ENCODE results near the gene KHDRBS2. TPM values are rescaled to one million over a fixed set of nuclear protein-coding genes. Genes with fewer than 3 reads are reported as not detected.
A peak's percentile ranks its signal among the peaks of the same experiment; 100 is the strongest.
"Not testable (repeated sequence)": the region's sequence is repeated elsewhere in the genome, so short reads cannot be mapped to it uniquely, and the experiment has no call there.

The KHDRBS2 gene
- total RNA-seq, 1 donor from 2014 or later, result not detected

DNA sequence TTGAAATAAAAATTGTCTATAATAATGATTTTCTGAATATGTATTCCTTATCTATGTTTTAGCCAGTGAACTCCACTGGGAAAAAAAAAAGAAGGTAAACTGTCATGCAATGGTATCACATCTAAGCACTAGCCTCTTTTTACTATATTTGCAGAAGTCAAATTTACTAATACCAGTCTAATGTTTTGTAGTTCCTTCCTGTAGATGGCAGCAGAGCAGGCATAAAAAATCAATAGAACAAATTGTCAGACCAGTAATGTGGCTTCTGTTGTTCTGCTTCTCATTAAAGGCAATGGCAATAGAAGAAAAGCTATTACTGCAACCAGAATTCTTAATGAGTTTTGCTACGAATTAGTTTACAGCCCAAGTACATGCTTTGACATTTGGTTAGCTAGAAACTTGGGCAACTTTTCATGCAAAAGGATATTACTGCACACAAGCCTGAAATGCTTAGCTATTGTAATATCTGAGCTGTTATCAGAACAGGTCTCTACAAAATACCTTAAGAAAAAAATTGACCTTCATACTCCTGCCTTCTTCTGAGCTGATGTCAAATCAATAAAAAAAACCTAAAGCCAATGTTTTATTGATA lies 476.9 kb downstream of the KHDRBS2 start:
- no peak overlapping the region for H3K27ac ChIP-seq (ENCODE audit: low read depth, low read length)
- Mint-ChIP-seq H3K27ac (ENCODE audit: unreplicated experiment) (no peak overlapping the region), H3K27me3 (ENCODE audit: low read depth, unreplicated experiment) (no peaks in the 10 kb centered on the region), H3K4me3 (ENCODE audit: unreplicated experiment) (no peak overlapping the region), H3K36me3 (ENCODE audit: low read depth, unreplicated experiment) (no peaks in the 10 kb centered on the region), H3K4me1 (ENCODE audit: low read depth, unreplicated experiment) (no peaks in the 10 kb centered on the region), H3K9me3 (ENCODE audit: unreplicated experiment) (peaks cover 2% of the 10 kb centered on the region)
- H3K79me2 ChIP-seq (ENCODE audit: insufficient read depth, low read length), result no peaks in the 10 kb centered on the region
- H3K4me1 ChIP-seq (ENCODE audit: insufficient read depth, low read length), result no peaks in the 10 kb centered on the region
- FAIRE-seq, result no peak
- H3K9me3 ChIP-seq (ENCODE audit: insufficient read depth, low read depth, low read length), result no peaks in the 10 kb centered on the region
- no peaks in the 10 kb centered on the region for H4K20me1 ChIP-seq (ENCODE audit: insufficient read depth, low read length)
- no peaks in the 10 kb centered on the region for H3K27me3 ChIP-seq (ENCODE audit: insufficient read depth, low read length)
- TF ChIP-seq EZH2 (IDR thresholded peaks at IDR 0.05; ENCODE audit: insufficient read depth, low read length), result no peak
- TF ChIP-seq, protein P1, sequence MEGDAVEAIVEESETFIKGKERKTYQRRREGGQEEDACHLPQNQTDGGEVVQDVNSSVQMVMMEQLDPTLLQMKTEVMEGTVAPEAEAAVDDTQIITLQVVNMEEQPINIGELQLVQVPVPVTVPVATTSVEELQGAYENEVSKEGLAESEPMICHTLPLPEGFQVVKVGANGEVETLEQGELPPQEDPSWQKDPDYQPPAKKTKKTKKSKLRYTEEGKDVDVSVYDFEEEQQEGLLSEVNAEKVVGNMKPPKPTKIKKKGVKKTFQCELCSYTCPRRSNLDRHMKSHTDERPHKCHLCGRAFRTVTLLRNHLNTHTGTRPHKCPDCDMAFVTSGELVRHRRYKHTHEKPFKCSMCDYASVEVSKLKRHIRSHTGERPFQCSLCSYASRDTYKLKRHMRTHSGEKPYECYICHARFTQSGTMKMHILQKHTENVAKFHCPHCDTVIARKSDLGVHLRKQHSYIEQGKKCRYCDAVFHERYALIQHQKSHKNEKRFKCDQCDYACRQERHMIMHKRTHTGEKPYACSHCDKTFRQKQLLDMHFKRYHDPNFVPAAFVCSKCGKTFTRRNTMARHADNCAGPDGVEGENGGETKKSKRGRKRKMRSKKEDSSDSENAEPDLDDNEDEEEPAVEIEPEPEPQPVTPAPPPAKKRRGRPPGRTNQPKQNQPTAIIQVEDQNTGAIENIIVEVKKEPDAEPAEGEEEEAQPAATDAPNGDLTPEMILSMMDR (IDR thresholded peaks at IDR 0.05; ENCODE audit: insufficient read depth, low read depth, low read length), result peak; percentile 33
- no peaks in the 10 kb centered on the region for H3K36me3 ChIP-seq (ENCODE audit: insufficient read depth, low read length)
- no peak overlapping the region for H2AFZ ChIP-seq (ENCODE audit: low read depth, low read length)
- DNase-seq (ENCODE audit: low read depth), result no peak
- no peak overlapping the region for H3K4me3 ChIP-seq (ENCODE audit: insufficient read depth, low read depth, low read length)
- H3K4me2 ChIP-seq (ENCODE audit: low read length), result no peak overlapping the region
- no peak overlapping the region for H3K9ac ChIP-seq (ENCODE audit: low read length)

DNA sequence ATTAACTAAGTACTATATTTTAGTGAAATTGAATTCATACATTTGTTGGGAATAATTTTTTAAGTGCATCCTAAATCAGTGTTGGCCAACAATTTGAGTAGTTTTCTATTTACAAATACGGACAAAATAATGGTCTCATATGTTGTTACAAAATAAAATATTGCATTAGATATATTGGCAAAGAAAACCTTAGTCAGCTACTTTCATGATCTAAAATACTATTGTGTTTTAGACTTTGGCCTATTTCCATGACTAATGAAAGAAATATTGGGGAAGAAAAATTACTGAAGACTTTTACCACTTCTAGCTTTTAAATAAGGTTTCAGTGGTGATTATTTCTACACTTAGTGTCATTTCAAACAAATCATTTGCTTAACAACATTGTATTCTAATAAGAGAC lies 498.0 kb downstream of the KHDRBS2 start:
- no peak overlapping the region for H3K4me3 ChIP-seq (ENCODE audit: insufficient read depth, low read depth, low read length)
- no peak for FAIRE-seq
- no peaks in the 10 kb centered on the region for H3K36me3 Mint-ChIP-seq (ENCODE audit: low read depth, unreplicated experiment)
- H3K27me3 ChIP-seq (ENCODE audit: insufficient read depth, low read length), result no peaks in the 10 kb centered on the region
- no peak overlapping the region for H2AFZ ChIP-seq (ENCODE audit: low read depth, low read length)
- H3K4me2 ChIP-seq (ENCODE audit: low read length), result no peak overlapping the region
- H3K4me1 ChIP-seq (ENCODE audit: insufficient read depth, low read length), result no peaks in the 10 kb centered on the region
- no peak for DNase-seq (ENCODE audit: low read depth)
- no peaks in the 10 kb centered on the region for H3K9me3 Mint-ChIP-seq (ENCODE audit: unreplicated experiment)
- H3K4me3 Mint-ChIP-seq (ENCODE audit: unreplicated experiment), result no peak overlapping the region
- H3K4me1 Mint-ChIP-seq (ENCODE audit: low read depth, unreplicated experiment), result peaks cover 1% of the 10 kb centered on the region
- no peak overlapping the region for H3K27ac Mint-ChIP-seq (ENCODE audit: unreplicated experiment)
- H3K79me2 ChIP-seq (ENCODE audit: insufficient read depth, low read length), result no peaks in the 10 kb centered on the region
- H3K27me3 Mint-ChIP-seq (ENCODE audit: low read depth, unreplicated experiment), result no peaks in the 10 kb centered on the region
- no peak overlapping the region for H3K9ac ChIP-seq (ENCODE audit: low read length)
- no peaks in the 10 kb centered on the region for H4K20me1 ChIP-seq (ENCODE audit: insufficient read depth, low read length)
- no peak overlapping the region for H3K27ac ChIP-seq (ENCODE audit: low read depth, low read length)
- no peaks in the 10 kb centered on the region for H3K9me3 ChIP-seq (ENCODE audit: insufficient read depth, low read depth, low read length)
- no peaks in the 10 kb centered on the region for H3K36me3 ChIP-seq (ENCODE audit: insufficient read depth, low read length)
- no peak for TF ChIP-seq EZH2 (IDR thresholded peaks at IDR 0.05; ENCODE audit: insufficient read depth, low read length)

DNA sequence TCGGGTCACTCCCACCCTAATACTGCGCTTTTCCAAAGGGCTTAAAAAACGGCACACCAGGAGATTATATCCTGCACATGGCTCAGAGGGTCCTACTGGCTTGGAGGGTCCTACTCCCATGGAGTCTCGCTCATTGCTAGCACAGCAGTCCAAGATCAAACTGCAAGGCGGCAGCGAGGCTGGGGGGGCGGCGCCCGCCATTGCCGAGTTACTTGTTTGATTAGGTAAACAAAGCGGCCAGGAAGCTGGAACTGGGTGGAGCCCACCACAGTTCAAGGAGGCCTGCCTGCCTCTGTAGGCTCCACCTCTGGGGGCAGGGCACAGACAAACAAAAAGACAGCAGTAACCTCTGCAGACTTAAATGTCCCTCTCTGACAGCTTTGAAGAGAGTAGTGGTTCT lies 516.6 kb downstream of the KHDRBS2 start:
- not testable (repeated sequence) for H3K4me2 ChIP-seq (ENCODE audit: low read length); H3K27ac Mint-ChIP-seq (ENCODE audit: unreplicated experiment); H3K36me3 ChIP-seq (ENCODE audit: insufficient read depth, low read length); H3K4me1 Mint-ChIP-seq (ENCODE audit: low read depth, unreplicated experiment); H4K20me1 ChIP-seq (ENCODE audit: insufficient read depth, low read length); H3K36me3 Mint-ChIP-seq (ENCODE audit: low read depth, unreplicated experiment); H3K27me3 ChIP-seq (ENCODE audit: insufficient read depth, low read length); H3K4me3 ChIP-seq (ENCODE audit: insufficient read depth, low read depth, low read length); H3K4me3 Mint-ChIP-seq (ENCODE audit: unreplicated experiment); DNase-seq (ENCODE audit: low read depth); H3K4me1 ChIP-seq (ENCODE audit: insufficient read depth, low read length); H3K27me3 Mint-ChIP-seq (ENCODE audit: low read depth, unreplicated experiment); H3K9ac ChIP-seq (ENCODE audit: low read length); H2AFZ ChIP-seq (ENCODE audit: low read depth, low read length); H3K79me2 ChIP-seq (ENCODE audit: insufficient read depth, low read length); FAIRE-seq; H3K27ac ChIP-seq (ENCODE audit: low read depth, low read length); H3K9me3 Mint-ChIP-seq (ENCODE audit: unreplicated experiment); H3K9me3 ChIP-seq (ENCODE audit: insufficient read depth, low read depth, low read length)

All from astrocyte (in vitro differentiated cells and primary cell).